ENCODE measurements around the gene NDUFB2.
"Not testable (repeated sequence)": the region's sequence is repeated elsewhere in the genome, so short reads cannot be mapped to it uniquely, and the experiment has no call there.

The NDUFB2 gene

DNA sequence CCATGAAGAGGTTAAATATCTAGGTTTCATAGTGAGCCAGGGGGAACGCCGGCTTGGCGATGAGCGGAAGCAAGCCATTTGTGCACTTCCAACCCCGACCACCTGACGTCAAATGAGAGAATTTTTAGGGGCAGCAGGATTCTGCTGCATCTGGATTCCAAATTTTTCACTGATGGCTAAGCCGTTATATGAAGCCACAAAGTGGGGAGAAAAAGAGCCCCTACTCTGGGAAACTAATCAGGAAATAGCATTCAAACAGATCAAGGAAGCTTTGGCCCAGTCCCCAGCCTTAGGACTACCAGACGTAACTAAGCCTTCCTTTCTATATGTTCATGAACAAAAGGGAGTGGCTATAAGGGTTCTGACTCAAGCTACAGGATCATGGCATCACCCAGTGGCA, 36.7 kb upstream of the NDUFB2 start:
- Histone ChIP-seq H3K4me3 (ENCODE audit: low read depth, low read length) (no peak overlapping the region), H3K4me1 (no peaks in the 10 kb centered on the region), H3K36me3 (no peaks in the 10 kb centered on the region), H3K9me3 (no peaks in the 10 kb centered on the region), H3K27me3 (no peaks in the 10 kb centered on the region)
- no peak for TF ChIP-seq CTCF (IDR thresholded peaks at IDR 0.05; ENCODE audit: low read depth, low read length)
- no peak for DNase-seq

GRCh38 chr7:140661124-140661523, 35.4 kb upstream of the NDUFB2 start:
- Histone ChIP-seq H3K4me1 (no peaks in the 10 kb centered on the region), H3K27me3 (no peaks in the 10 kb centered on the region), H3K36me3 (no peaks in the 10 kb centered on the region), H3K4me3 (ENCODE audit: low read depth, low read length) (no peak overlapping the region), H3K9me3 (no peaks in the 10 kb centered on the region)
- no peak for DNase-seq
- peak; percentile 21; the same call in 1 of the 2 replicates for TF ChIP-seq CTCF (IDR thresholded peaks at IDR 0.05; ENCODE audit: low read depth, low read length)

DNA sequence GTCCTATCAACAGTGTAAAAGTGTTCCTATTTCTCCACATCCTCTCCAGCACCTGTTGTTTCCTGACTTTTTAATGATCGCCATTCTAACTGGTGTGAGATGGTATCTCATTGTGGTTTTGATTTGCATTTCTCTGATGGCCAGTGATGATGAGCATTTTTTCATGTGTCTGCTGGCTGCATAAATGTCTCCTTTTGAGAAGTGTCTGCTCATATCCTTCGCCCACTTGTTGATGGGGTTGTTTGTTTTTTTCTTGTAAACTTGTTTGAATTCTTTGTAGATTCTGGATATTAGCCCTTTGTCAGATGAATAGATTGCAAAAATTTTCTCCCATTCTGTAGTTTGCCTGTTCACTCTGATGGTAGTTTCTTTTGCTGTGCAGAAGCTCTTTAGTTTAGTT, 33.6 kb upstream of the NDUFB2 start:
- not testable (repeated sequence) for H3K9me3 ChIP-seq; H3K4me3 ChIP-seq (ENCODE audit: low read depth, low read length); H3K27me3 ChIP-seq; H3K36me3 ChIP-seq; DNase-seq; H3K4me1 ChIP-seq

GRCh38 chr7:140667476-140667875, 29.0 kb upstream of the NDUFB2 start:
- Histone ChIP-seq H3K4me1 (no peaks in the 10 kb centered on the region), H3K36me3 (no peaks in the 10 kb centered on the region), H3K9me3 (no peaks in the 10 kb centered on the region), H3K27me3 (no peaks in the 10 kb centered on the region), H3K4me3 (ENCODE audit: low read depth, low read length) (no peak overlapping the region)
- no peak for DNase-seq
- TF ChIP-seq CTCF (IDR thresholded peaks at IDR 0.05; ENCODE audit: low read depth, low read length), result no peak

DNA sequence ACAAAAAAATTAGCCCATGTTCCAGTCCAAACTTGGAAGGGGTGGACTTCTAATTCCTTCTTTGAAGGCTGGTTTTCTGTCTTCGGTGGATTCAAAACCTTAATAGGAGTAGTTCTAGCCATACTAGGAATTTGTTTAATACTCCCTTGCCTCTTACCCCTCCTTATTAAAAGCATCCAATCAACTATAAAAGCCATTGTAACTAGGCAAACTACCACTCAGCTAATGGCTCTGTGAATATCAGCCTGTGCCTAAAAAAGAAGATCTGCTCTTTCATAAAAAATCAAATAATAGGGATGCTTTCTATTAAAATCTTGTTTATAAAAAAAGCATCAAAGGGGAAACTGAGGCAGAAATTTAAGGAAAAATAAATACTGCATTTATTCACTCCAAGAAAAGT, 27.9 kb upstream of the NDUFB2 start:
- Histone ChIP-seq H3K4me3 (ENCODE audit: low read depth, low read length) (no peak overlapping the region), H3K36me3 (no peaks in the 10 kb centered on the region), H3K4me1 (no peaks in the 10 kb centered on the region), H3K9me3 (no peaks in the 10 kb centered on the region), H3K27me3 (peaks cover 5% of the 10 kb centered on the region; the same call in 1 of the 2 replicates)
- TF ChIP-seq CTCF (IDR thresholded peaks at IDR 0.05; ENCODE audit: low read depth, low read length), result no peak
- no peak for DNase-seq

DNA sequence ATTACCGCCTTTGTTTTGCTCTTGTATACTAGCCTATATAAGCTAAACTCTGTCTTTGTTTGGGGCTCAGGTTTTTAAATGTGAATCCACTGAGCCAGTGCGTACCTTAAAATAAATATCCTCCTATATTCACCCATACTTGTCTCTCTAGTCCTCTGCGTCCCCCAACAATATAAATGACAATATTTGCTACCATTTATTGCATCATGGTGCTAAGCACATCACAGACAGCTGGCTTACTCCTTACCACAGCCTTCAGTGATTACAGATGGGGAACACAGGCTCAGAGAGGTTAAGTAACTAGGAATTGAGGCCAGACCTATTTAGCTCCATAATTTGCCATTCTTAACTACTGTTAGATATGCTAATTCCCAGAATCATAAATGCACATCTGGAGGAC, 27.2 kb upstream of the NDUFB2 start:
- no peaks in the 10 kb centered on the region for H3K9me3 ChIP-seq
- no peak for DNase-seq
- H3K4me3 ChIP-seq (ENCODE audit: low read depth, low read length), result no peak overlapping the region
- no peak for TF ChIP-seq CTCF (IDR thresholded peaks at IDR 0.05; ENCODE audit: low read depth, low read length)
- peaks cover 6% of the 10 kb centered on the region; the same call in 1 of the 2 replicates for H3K27me3 ChIP-seq
- no peaks in the 10 kb centered on the region for H3K36me3 ChIP-seq
- H3K4me1 ChIP-seq, result no peaks in the 10 kb centered on the region

- not testable (repeated sequence) for H3K4me3 ChIP-seq (ENCODE audit: low read depth, low read length); H3K36me3 ChIP-seq; DNase-seq; H3K27me3 ChIP-seq; H3K9me3 ChIP-seq; H3K4me1 ChIP-seq
Observed at GRCh38 chr7:140669862-140670261, 26.6 kb upstream of the NDUFB2 start.
